ENCODE data around the gene TRPM8.

The TRPM8 gene

DNA sequence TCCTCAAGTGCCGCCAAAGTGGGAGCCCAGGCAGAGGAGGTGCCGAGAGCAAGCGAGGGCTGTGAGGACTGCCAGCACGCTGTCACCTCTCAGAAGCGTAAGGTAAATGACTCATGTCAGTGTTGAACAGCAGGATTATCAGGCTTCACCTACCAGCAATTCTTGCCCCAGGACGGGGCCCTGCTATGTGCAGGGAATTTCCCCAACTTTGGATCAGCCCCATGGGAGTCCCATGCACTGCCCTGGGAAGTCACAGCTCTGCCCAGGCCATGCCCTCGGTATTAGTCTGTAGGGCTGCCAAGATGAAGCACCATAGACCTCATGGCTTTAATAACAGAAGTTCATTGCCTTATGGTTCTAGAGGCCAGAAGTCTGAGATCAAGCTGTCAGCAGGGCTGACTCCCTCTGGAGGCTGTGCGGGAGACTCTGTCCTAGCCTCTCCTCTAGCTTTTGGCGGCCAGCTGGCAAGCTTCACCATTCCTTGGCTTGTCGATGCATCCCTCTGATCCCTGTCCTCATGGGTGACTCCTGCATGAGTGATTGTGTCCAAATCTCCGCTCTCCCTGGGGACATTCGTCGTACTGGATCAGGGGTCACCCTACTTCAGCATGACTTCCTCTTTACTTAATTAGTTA is 55.9 kb downstream of the TRPM8 start:
- DNase-seq (ENCODE audit: extremely low spot score, insufficient read length, low read depth): no peak
- no peak for FAIRE-seq

DNA sequence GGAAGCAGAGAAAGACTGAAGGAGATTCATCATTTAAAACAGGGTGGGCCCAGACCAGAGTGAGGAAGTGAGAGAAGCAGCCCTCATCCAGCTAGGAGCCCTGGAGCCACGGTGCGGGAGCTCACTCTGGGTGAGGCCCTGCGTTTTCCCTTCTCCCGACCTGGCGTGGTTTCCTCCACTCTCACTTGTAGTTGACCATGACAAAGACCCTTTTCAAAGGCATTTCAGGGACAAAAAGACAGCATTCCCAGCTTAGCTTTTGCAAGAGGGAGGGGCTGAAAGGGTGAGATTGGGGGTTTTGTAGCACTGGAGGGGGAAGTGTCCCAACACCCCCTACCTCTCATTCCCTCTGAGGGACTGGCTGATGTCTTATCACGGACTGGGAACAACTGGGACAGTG is 56.6 kb downstream of the TRPM8 start:
- DNase-seq (ENCODE audit: extremely low spot score, insufficient read length, low read depth) (no peak), FAIRE-seq (no peak)

DNA sequence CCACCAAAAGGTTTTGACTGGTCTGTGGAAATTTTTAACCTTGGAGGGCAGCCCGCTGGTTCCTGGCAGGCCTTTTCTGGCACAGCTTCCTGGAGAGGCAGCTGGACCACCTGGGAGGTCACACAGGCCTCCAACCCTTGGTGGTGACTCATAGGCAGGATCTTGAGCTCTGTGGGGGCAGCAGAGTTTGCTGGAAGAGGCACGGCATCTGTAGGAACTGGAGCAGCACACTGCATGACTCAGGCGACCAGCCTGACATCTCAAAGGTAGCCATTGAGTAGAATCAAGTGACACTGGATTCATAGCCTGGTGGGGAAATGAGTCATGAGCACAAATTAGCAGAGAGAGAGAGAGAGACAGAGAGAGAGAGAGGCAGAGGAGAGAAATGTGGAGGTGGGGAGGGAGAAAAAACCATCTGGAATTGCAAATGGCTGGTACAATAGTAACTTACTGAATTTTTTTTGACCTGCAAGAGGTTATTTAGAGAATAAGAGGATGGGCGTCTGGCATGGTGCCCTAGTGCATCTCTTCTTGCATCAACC is 57.4 kb downstream of the TRPM8 start:
- DNase-seq (ENCODE audit: extremely low spot score, insufficient read length, low read depth): no peak
- no peak for FAIRE-seq

DNA sequence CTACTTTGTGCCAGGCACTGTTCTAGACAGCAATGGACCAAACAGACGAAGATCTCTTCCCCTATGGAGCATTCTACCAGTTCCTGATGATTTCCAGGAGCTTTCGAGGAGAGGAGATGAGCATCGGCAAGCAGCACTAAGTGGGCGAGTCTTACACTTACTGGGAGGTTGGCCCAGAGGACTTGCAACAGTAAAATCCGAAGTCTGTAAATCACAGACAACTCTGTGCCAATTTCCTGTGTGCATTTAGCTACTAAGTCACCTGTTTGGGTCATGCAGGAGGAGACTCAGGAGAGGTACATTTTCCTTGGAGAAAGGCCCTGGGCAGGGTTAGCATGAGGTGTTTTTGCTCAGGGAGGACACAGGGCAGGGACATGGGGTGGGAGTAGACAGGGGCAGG is 58.9 kb downstream of the TRPM8 start:
- DNase-seq (ENCODE audit: extremely low spot score, insufficient read length, low read depth) (no peak), FAIRE-seq (no peak)

DNA sequence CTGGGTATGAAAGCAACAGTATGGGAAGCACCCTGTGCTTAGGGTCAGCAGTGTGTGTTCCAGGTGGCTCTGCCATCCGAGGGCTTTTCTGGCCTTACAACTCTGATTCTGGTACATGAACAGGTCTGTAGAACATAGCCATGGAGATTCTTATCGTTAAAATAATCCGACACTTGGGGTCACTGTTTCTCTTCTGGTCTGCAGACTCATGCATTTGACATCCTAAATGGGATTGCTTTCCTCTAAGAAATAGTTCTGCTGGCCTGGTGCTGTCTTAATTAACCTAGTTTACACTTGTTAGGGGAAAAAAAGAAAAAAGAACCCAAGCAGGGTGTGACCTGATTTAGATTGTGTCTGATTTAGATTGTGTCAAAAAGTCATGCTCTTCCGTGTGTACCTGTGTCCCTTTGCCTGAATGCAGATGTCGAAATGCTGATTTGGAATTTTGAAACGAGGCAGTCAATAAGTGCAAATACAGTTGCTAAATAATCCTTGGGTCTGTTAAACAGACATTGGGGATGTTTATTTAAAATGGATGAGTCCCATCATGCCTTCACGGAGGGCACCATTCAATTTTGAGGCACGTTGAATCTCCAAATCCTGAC is 59.6 kb downstream of the TRPM8 start:
- FAIRE-seq (no peak), DNase-seq (ENCODE audit: extremely low spot score, insufficient read length, low read depth) (no peak)

DNA sequence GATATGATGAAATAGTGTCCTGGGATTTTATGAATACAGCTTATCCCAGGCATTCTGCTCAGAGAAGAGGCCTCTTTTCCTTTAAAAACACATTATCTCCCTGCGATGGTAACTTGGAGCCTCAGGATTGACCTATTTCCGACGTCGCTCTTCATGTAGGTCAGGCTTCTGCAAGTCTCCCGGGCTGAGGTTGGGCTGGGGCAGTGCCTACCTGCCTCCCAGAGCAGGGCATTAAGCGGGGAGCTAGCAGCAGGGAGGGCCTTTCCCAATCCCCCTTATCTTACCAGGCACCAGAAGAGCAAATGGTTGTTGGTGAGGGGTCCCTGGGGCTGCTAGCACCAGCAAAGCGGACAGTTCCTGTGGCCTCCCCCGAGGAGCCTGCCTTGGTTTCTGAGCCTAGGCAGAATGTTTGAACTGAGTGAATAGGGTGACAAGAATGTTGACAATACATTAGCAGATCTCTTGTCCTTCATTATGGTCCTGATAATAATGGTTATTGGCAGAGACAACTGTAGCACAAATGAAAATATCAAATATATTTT is 60.2 kb downstream of the TRPM8 start:
- no peak for FAIRE-seq
- DNase-seq (ENCODE audit: extremely low spot score, insufficient read length, low read depth): no peak

DNA sequence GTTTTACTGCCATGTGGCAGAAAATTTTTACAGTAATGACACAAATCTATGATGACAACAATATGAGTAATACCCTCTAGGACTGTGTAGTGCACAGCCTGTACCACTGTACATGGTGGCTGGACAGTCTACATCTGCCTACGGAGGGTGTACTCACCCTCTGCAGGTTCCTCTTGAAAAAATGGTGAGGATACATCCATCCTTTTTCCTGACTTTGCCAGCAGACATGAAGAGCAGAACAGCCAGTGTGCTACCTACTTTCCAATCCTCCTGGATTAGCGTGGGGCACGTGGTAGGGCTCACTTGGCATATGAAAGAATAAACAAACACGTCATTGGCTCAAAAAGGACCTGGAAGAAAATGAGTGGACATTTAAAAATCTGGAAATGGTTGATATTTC is 62.6 kb downstream of the TRPM8 start:
- DNase-seq (ENCODE audit: extremely low spot score, insufficient read length, low read depth) (no peak), FAIRE-seq (no peak)

DNA sequence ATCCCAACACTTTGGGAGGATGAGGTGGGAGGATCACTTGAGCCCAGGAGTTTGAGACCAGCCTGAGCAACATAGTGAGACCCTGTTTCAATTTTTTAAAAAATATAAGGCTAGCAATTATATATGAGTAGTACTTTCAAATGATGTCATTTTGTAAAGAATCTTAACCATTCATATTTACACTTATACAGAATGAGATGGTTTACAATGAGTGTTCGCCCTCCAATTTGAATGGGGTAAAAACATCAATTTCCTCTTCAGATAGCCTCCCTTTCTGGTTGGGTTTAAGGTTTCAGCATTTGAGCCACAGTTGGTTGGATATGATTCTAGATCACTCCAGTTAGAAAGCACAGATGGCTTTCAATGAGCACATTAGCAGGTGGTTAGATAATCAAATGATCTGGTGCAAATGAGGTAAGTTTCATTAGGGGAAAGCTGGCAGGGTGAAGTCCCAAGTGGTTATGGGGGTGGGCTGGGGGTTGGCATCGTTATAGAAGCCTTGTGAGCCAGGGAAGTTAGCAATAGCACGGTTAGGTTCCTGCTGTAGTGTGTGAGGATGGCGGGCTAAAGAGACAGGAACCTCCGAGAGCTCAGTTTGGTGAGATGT is 63.9 kb downstream of the TRPM8 start:
- FAIRE-seq: no peak
- DNase-seq (ENCODE audit: extremely low spot score, insufficient read length, low read depth): no peak

DNA sequence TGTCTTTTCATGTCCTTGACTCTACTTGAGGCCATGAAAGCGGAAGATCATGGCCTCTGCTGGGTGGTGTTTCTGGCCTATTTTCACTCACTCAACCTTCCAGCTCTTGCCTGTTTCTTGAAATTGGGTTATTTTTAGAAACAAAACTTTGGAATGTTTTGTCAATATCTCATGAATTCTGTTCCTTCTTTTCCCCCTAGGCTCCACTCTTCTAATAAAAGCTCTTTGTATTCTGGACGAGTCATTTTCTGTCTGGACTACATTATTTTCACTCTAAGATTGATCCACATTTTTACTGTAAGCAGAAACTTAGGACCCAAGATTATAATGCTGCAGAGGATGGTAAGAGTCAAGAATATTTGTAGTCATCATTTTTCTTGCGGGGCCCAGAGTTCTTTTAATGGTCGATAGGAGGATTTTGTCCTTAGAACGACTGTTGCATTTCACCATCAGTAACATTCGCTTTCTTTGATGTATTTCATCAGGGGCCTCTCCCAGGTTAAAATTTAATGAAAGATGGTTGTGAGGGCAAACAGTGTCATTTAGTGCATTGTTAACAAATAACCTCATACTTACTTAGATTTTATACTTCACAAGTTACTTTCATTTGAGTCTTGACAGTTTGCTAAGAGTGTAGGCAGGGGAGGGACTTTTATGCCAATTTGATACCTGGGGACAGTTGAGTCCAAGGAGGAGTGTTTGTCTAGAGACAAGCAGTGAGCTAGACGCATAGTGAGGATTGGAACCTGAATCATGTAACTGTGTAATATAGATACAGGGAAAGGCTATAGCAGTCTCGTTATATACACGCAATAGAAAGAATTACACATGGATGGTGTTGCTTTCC is 64.6 kb downstream of the TRPM8 start:
- FAIRE-seq (no peak), DNase-seq (ENCODE audit: extremely low spot score, insufficient read length, low read depth) (no peak)

DNA sequence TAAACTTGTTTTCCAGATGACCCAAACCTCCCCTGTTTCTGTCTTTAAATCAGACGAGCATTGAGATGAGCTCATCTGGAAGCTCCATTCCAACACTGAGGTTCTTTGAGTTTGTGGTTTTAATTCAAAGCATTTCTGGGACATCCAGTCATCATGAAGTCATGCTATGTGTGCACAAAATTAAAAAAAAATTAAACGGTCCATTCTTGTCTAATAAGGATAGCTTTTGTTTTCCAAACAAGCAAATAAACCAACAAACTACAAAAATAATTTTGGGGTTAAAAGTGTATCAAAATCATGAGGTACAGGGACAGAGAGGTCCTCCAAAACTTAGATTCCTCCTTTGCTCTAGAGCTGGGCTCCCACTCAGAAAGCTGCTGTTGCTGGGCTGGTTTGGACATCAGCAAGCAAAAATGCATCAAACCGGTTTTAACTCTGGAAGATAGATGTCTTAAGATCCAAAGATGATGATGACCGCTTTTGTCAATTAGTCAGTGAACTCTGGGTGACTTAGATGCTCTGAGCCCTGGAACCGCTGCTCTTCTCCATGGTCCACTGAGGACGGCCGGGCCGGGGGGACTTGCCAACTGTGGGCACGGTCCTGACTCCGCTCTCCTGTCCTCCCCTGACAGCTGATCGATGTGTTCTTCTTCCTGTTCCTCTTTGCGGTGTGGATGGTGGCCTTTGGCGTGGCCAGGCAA is 65.4 kb downstream of the TRPM8 start:
- DNase-seq (ENCODE audit: extremely low spot score, insufficient read length, low read depth) (no peak), FAIRE-seq (no peak)

DNA sequence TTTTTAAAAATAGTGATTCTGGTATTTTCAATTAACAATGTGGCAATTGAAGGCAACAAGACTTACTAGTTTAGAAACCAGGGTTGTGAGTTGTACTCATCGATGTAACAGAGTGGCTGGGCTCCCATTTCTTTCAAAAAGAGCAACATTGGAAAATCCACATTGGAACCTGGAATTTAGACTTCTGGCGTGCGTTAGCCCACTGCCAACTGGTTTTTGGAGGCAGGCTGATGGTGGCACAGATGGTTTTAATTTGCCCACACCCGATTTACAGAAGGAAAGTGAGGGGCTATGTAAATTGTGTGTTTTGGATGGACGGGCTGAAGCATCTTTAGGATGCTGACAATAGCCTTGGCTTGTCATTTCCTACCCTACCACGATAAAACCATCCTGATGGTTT is 66.3 kb downstream of the TRPM8 start:
- no peak for DNase-seq (ENCODE audit: extremely low spot score, insufficient read length, low read depth)
- no peak for FAIRE-seq

DNA sequence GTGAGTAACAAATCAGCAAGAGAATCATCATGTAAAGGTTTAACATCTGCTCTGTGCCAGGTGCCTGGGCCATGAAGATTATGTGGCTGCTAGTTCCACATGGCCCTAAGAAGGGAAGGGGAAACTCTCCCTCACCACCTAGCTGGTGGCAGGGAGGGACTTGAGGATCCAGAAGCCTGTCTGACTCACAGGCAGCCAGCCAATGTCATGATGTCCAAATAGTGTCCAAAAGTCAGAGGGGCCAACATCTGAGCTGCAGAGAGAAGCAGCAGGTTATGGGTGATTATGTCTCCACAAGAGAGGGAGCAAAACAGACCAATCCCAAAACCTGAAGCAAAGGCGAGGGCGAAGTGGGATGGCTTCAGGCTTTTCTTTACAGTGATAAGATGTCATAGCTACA is 71.4 kb downstream of the TRPM8 start:
- DNase-seq (ENCODE audit: extremely low spot score, insufficient read length, low read depth): no peak
- FAIRE-seq: no peak

DNA sequence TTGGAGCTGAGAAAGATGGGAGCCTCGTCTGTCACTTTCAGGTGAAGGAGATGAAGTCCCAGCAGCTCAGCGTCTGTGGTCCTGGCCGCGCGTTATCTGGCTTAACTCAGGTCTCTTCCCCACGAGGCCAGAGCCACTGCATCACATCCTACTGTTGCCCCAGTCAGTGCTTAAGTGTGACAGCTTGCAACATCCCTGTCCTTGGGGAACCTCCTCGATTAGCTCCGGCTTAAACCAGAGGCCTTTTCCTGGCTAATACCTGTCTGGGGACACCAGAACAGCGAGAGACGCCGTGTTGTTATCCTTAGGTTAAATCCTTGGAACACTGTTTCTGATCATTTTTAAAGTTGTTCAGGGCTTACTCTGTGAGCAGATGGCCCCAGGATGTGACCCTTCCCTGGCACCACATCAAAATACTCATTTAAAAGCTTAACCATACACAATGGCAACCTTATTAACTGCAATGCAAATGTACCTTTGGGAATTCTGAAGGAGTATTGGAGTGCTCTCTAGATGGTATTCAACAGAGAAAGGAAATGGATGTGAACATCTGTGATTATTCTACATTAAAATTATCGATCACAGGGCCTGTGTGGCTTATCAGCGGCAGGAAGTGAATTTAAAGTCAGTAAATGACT is 72.2 kb downstream of the TRPM8 start:
- FAIRE-seq: no peak
- no peak for DNase-seq (ENCODE audit: extremely low spot score, insufficient read length, low read depth)

DNA sequence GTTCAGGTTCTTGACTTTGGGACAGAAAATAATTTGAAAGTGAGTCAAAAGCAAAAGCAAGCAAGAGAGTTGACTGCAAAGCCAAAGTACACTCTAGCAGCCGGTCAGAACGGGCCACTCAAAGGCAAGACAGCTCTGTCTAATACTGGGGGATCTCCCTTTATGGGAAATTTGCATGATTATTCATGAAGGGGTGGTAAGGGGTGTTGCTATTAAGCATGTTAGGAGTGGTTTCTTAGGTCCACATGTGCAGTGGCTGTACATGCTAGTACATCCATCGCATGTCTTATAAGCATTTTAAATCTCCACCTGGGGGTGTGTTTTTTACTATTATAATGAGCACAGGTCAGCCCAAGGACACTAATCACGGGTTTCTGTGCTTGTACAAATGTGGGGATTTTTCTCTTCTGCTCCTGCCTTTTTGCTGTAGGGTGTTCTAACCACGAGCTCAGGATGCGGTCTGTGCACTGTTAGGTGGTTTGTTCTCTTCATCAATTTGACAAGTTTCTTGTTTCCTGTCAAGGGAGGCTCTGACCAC is 73.2 kb downstream of the TRPM8 start:
- FAIRE-seq (peak; percentile 67), DNase-seq (ENCODE audit: extremely low spot score, insufficient read length, low read depth) (no peak)

DNA sequence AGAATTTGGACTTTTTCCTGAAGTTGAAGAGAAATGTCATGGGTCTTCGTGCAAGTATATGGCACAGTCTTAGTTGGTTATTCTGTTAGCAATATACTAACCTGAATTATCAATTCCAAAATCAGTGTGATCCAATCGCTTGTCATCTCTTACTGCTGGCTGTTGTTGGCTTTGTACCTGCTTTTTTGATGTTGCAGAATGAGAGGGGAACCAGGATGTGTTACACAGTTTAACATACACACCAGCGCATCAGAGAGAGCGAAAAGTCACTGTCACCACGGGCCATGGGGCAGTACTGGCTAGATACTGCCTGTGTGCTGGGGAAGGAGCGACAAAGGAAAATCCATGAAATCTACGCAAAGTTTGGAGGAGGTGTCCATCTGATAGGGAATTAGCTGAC is 74.0 kb downstream of the TRPM8 start:
- DNase-seq (ENCODE audit: extremely low spot score, insufficient read length, low read depth) (no peak), FAIRE-seq (no peak)

DNA sequence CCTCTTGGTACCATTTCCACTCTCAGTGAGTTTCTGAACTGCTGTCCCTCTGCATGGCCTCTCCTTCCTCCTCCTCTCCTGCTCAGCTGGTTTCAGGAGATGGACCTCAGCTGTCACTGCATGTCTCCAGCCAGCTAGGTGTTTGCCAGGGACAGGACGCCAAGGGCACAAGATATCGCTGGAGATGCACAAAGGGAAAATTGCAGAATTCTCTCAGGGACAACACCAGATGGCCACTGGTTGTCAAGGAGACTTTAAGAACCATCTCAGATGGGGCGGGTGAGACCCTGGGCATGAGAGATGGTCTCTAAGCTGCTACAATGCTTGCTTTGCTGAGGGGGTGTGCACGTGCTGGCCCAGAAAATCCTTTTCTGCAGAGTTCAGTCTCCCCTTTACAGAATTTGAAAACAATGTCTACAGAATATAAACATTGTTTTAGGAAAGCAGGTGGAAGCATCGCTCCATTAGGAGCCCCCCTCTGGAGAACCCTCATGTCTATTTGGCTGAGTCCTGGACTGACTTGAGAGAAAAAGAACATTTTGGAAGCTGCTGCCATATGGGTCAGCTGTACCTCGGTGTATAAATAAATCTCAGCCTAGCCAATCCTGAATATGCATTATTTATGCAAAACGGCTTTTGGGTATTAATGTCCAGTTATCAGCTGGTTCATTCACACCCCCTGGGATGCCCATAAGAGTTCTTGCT is 75.5 kb downstream of the TRPM8 start:
- DNase-seq (ENCODE audit: extremely low spot score, insufficient read length, low read depth) (no peak), FAIRE-seq (no peak)

DNA sequence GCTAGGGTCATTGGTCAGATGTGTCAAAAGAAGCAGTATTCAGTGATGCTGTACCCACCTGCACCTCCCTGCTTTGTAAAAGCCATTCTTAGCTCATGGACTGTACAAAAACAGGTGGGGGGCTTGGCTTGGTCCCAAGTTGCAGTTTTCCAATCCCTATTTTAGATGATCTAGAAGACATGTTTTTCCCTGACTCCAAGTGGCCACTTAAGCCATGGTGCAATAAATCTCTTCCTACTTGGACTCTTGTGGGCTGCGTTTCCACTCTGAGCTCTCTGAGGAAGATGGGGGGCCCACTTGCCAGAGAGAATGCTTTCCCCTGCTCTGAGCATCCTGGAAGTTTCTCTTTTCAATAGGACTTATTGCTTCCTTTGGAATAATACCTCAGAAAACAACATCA is 76.3 kb downstream of the TRPM8 start:
- FAIRE-seq (no peak), DNase-seq (ENCODE audit: extremely low spot score, insufficient read length, low read depth) (no peak)

DNA sequence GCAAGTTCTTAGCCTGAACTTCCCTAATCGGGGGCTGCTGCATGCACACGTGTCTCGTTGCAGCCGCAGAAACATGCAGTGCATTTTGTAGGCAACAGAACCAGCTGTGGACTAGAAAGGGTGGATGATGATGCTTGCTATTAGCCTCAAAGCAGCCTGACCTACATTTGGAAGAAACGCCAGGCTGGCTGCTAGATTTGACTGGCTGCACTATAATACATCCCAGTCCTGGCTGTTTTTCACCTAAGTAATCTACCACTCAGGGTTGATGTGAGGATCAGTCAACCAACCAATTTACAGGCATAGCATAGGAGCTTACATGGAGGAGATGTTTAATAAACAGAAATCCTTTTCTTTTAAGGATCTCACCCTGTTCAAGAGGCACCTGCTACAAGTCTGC is 77.0 kb downstream of the TRPM8 start:
- FAIRE-seq (no peak), DNase-seq (ENCODE audit: extremely low spot score, insufficient read length, low read depth) (no peak)

DNA sequence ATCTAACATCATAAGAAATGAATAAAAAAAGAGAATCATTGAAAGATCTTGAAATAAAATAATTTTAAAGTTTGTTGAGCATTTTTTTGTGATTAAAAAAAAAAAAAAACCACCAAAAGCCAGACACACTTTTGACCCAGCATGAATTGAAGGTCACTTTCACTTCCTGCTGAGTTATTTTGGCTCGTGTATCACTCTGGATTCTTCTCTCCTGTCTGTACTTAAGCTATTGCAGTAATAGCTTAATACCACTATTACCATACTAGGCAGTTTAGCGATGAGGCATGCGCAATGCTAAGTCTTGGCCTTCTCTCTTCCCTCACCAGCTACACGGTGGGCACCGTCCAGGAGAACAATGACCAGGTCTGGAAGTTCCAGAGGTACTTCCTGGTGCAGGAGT is 78.8 kb downstream of the TRPM8 start:
- DNase-seq (ENCODE audit: extremely low spot score, insufficient read length, low read depth): no peak
- no peak for FAIRE-seq

Data from GM18507 (cell line).